GM12878 (cell line): ENCODE data around the gene SYCE1L. TPM values are rescaled to one million over a fixed set of nuclear protein-coding genes. Genes with fewer than 3 reads are reported as not detected.

Source experiments
- ATAC-seq: fragments of 200-7000 bp; cut with Tn5 transposase; 3 replicates; pipeline ENCODE4 v1.9.1; 2020; ENCODE audit warnings: mild to moderate bottlenecking, moderate library complexity
- BruUV-seq: library from RNA; stranded (reverse); fragments of 400-500 nt; replicated peaks from 2 replicates; lab custom pipeline; 2021; lab: Mats Ljungman, UMichigan
- CTCF ChIA-PET: fragments of 300-600 bp; sonication (Branson Sonifier 250); formaldehyde crosslinking; extraction: SDS; loops from one replicate; lab custom pipeline; 2021; ENCODE audit warnings: inconsistent platforms; lab: Yijun Ruan, JAX
- POLR2A ChIA-PET: fragments of 350-600 bp; formaldehyde crosslinking; extraction: SDS; loops from one replicate; lab custom pipeline; 2021; ENCODE audit warnings: inconsistent platforms; lab: Charles Lee
- RAD21 ChIA-PET: fragments of 300-600 bp; sonication (Branson Sonifier 250); formaldehyde crosslinking; loops from one replicate; lab custom pipeline; 2023; ENCODE audit warnings: antibody characterized with exemption; ENCODE audit not compliant: unreplicated experiment; lab: Charles Lee
- SMC1A ChIA-PET: fragments of 300-600 bp; sonication (Branson Sonifier 250); formaldehyde crosslinking; loops from one replicate; lab custom pipeline; 2023; ENCODE audit not compliant: unreplicated experiment, uncharacterized antibody; lab: Charles Lee
- DNase-seq: peaks from one replicate; pipeline ENCODE4 v3.0.0-alpha.2; 2011; ENCODE audit warnings: low read depth, low spot score
- FAIRE-seq: peaks from 3 replicates; lab custom pipeline; 2011; peaks lifted over from hg19 to GRCh38; lab: Jason Lieb, UNC
- H2AFZ ChIP-seq: 2 replicates; pipeline ENCODE4 v1.6.0; 2011; ENCODE audit warnings: low read depth, low read length, control low read depth; ENCODE audit not compliant: control insufficient read depth
- H3K27ac ChIP-seq: 2 replicates; pipeline ENCODE4 v1.5.1; 2011; ENCODE audit warnings: control low read depth; ENCODE audit not compliant: control insufficient read depth, insufficient read depth
- H3K27me3 ChIP-seq, 2 experiments: replicated peaks in 1 of 2; 2 replicates each; pipeline versions ENCODE4 v1.6.0 to v1.6.1; 2011; ENCODE audit warnings: low read length in 1 of 2; ENCODE audit not compliant: control insufficient read depth in 2 of 2, insufficient read depth in 2 of 2
- H3K36me3 ChIP-seq, 2 experiments: 2 replicates each; pipeline ENCODE4 v1.5.1; 2011; ENCODE audit warnings: low read length in 1 of 2; ENCODE audit not compliant: control insufficient read depth in 2 of 2, insufficient read depth in 2 of 2
- H3K4me1 ChIP-seq: 2 replicates; pipeline ENCODE4 v1.6.1; 2011; ENCODE audit warnings: mild to moderate bottlenecking, low read length, moderate library complexity, mixed read lengths; ENCODE audit not compliant: control insufficient read depth, insufficient read depth
- H3K4me2 ChIP-seq: 2 replicates; pipeline ENCODE4 v1.6.0; 2011; ENCODE audit warnings: control low read depth; ENCODE audit not compliant: control insufficient read depth, insufficient read depth
- H3K4me3 ChIP-seq: fragments of 200-600 bp; sonication (generic); 2 replicates; pipeline ENCODE4 v1.5.1; 2016
- H3K79me2 ChIP-seq: 2 replicates; pipeline ENCODE4 v1.6.0; 2011; ENCODE audit warnings: low read length; ENCODE audit not compliant: control insufficient read depth, insufficient read depth
- H3K9ac ChIP-seq: 2 replicates; pipeline ENCODE4 v1.8.0; 2011; ENCODE audit warnings: low read length, control low read depth, mixed read lengths; ENCODE audit not compliant: control insufficient read depth, insufficient read depth
- H3K9me3 ChIP-seq: replicated peaks from 3 replicates; pipeline ENCODE4 v1.5.1; 2011; ENCODE audit warnings: mild to moderate bottlenecking, low read length; ENCODE audit not compliant: control insufficient read depth, insufficient read depth
- H4K20me1 ChIP-seq: 2 replicates; pipeline ENCODE4 v1.6.0; 2011; ENCODE audit not compliant: control insufficient read depth, insufficient read depth
- CHD1 ChIP-seq: IDR thresholded peaks from 2 replicates; pipeline ENCODE4 v1.6.1; 2012; ENCODE audit warnings: low read depth, low read length, improper control_type of control experiment
- CREM ChIP-seq: IDR thresholded peaks from 2 replicates; pipeline ENCODE4 v1.6.1; 2014; ENCODE audit warnings: antibody characterized with exemption, low read depth
- MTA2 ChIP-seq: fragments of 450-650 bp; IDR thresholded peaks from 2 replicates; pipeline ENCODE4 v1.6.1; 2016; ENCODE audit warnings: low read depth, mild to moderate bottlenecking, moderate library complexity
- NFIC ChIP-seq: IDR thresholded peaks from 2 replicates; pipeline ENCODE4 v1.6.1; 2012; ENCODE audit warnings: low read depth, mild to moderate bottlenecking, inconsistent platforms, low read length, moderate library complexity
- NKRF ChIP-seq: fragments of 450-650 bp; conservative IDR thresholded peaks from 2 replicates; pipeline ENCODE4 v1.6.1; 2017; ENCODE audit warnings: mild to moderate bottlenecking, moderate library complexity
- NR2F1 ChIP-seq: fragments of 450-650 bp; conservative IDR thresholded peaks from 2 replicates; pipeline ENCODE4 v1.6.1; 2017; ENCODE audit warnings: mild to moderate bottlenecking
- PAX8 ChIP-seq: fragments of 450-650 bp; IDR thresholded peaks from 2 replicates; pipeline ENCODE4 v1.6.1; 2017; ENCODE audit warnings: mild to moderate bottlenecking, moderate library complexity
- POLR2A ChIP-seq: IDR thresholded peaks from 2 replicates; pipeline ENCODE4 v1.6.1; 2011; ENCODE audit warnings: low read depth, mild to moderate bottlenecking, low read length
- RAD51 ChIP-seq: fragments of 450-650 bp; IDR thresholded peaks from 2 replicates; pipeline ENCODE4 v1.6.1; 2016; ENCODE audit warnings: moderate library complexity, mild to moderate bottlenecking, inconsistent platforms
- REST ChIP-seq: IDR thresholded peaks from 2 replicates; pipeline ENCODE4 v1.6.1; 2012; ENCODE audit warnings: mild to moderate bottlenecking, low read depth, low read length
- SIN3A ChIP-seq: IDR thresholded peaks from 2 replicates; pipeline ENCODE4 v1.6.1; 2012; ENCODE audit warnings: low read depth, low read length, improper control_type of control experiment
- STAT3 ChIP-seq: IDR thresholded peaks from 2 replicates; pipeline ENCODE4 v1.6.1; 2011; ENCODE audit warnings: low read depth, low read length, improper control_type of control experiment
- TCF12 ChIP-seq: IDR thresholded peaks from 2 replicates; pipeline ENCODE4 v1.6.1; 2011; ENCODE audit warnings: low read depth, mild to moderate bottlenecking, low read length
- ZNF274 ChIP-seq: IDR thresholded peaks from one replicate; pipeline ENCODE4 v1.8.0; 2011; ENCODE audit not compliant: insufficient read length, insufficient read depth
- WGBS: methylation state at CpG from one replicate; pipeline ENCODE4 v1.1.6; 2016; ENCODE audit warnings: low lambda C conversion rate; ENCODE audit not compliant: insufficient replicate concordance, insufficient coverage; ENCODE audit errors: missing lambda C conversion rate; 5-methylcytosine and 5-hydroxymethylcytosine counted together
- in situ Hi-C: fragments of 300-500 bp; cut with MboI; formaldehyde crosslinking; loops from 9 replicates; pipeline ENCODE4 v1.14.3; 2018; ENCODE audit warnings: mixed read lengths
- intact Hi-C: fragments of 100-400 bp; cut with micrococcal nuclease; formaldehyde crosslinking; loops from one replicate; pipeline ENCODE4 v1.14.2; 2022; ENCODE audit not compliant: unreplicated experiment
- polyA plus RNA-seq, 11 experiments: library from polyadenylated mRNA; depleted of rRNA in 4 of 11; unstranded in 6 of 11; stranded (reverse) in 5 of 11; fragments of >200 nt; fragmentation: Nextera tagmentation in 4 of 11; fragmentation: Illumina TruSeq in 1 of 11; extraction: Ambion mirVana in 4 of 11; extraction: Trizol in 1 of 11; gene quantifications; 1 replicate in 1 of 11; 2 replicates in 10 of 11; pipeline versions ENCODE4 v1.2.1 to v1.2.3, GENCODE V29; 2011 to 2016; ENCODE audit warnings: inconsistent platforms in 2 of 11, missing spikeins in 2 of 11, low read depth in 1 of 11
- total RNA-seq, 4 experiments: library from RNA; depleted of rRNA in 3 of 4; stranded (reverse); fragments of >200 nt in 3 of 4; fragmentation: Illumina TruSeq in 1 of 4; extraction: Trizol in 1 of 4; gene quantifications; 2 replicates each; pipeline versions ENCODE4 v1.2.1 to v1.2.3, GENCODE V29; 2013 to 2021
- TF ChIP-seq, protein P1 (sequence below): fragments of 450-650 bp; IDR thresholded peaks from 2 replicates; pipeline ENCODE4 v1.6.1; 2016; ENCODE audit warnings: mild to moderate bottlenecking
- TF ChIP-seq, protein P2 (sequence below): fragments of 450-650 bp; IDR thresholded peaks from 2 replicates; pipeline ENCODE4 v1.6.1; 2017; ENCODE audit warnings: low read depth, mild to moderate bottlenecking, moderate library complexity

The SYCE1L gene
- total and polyA plus RNA-seq, 10 of the 15 experiments (the other 5 are each of a cell fraction or from before 2014, with no cell fraction given): 0.35 to 4.6 (median 0.91) TPM; not detected in 5

- peak overlapping the region; percentile 86 for H3K4me2 ChIP-seq
- H3K79me2 ChIP-seq: peaks cover 29% of the 10 kb centered on the region
- H3K36me3 ChIP-seq: peaks cover 9 to 15% of the 10 kb centered on the region in 2 experiments
- H3K9me3 ChIP-seq: no peaks in the 10 kb centered on the region
- H3K27ac ChIP-seq: peak overlapping the region; percentile 87
- peak overlapping the region; percentile 99 for H3K9ac ChIP-seq
- ATAC-seq (peak; percentile 34), FAIRE-seq (peak; percentile 82), DNase-seq (no peak)
- 7% methylated on average over 24 of the region's 24 CpGs for WGBS
- ChIA-PET POLR2A (interaction anchor here (1.0 to 1.6 kb wide), 3 partner anchors 9 to 21 kb away, joined by 3 to 4 read pairs (median 3); no protein-coding TSS in a partner anchor), CTCF (no interaction called here), RAD21 (interaction anchor here (0.7 kb wide), 1 partner anchor 14 kb away, joined by 3 read pairs; no protein-coding TSS in a partner anchor), SMC1A (no interaction called here)
- no peaks in the 10 kb centered on the region for H3K27me3 ChIP-seq
- H4K20me1 ChIP-seq: no peaks in the 10 kb centered on the region
- intact Hi-C loops (loop anchor here (10.0 kb wide), 1 partner anchor 1537 kb away; no protein-coding TSS in a partner anchor), in situ Hi-C loops (loop anchor here (5.0 to 25.0 kb wide), 2 partner anchors 1544 to 1729 kb away; partner anchors contain the start of genes KARS1, TERF2IP and TMEM170A)
- TSS peak; percentile 89 for BruUV-seq
- no peaks in the 10 kb centered on the region; the same call in 1 of the 2 replicates for H3K4me1 ChIP-seq
- peak overlapping the region; percentile 92 for H2AFZ ChIP-seq
- H3K4me3 ChIP-seq: peak overlapping the region; percentile 99
- no peak for TF ChIP-seq CHD1
- peak; percentile 42; the same call in 1 of the 2 replicates for TF ChIP-seq NFIC
- no peak for TF ChIP-seq PAX8
- TF ChIP-seq, protein P1, sequence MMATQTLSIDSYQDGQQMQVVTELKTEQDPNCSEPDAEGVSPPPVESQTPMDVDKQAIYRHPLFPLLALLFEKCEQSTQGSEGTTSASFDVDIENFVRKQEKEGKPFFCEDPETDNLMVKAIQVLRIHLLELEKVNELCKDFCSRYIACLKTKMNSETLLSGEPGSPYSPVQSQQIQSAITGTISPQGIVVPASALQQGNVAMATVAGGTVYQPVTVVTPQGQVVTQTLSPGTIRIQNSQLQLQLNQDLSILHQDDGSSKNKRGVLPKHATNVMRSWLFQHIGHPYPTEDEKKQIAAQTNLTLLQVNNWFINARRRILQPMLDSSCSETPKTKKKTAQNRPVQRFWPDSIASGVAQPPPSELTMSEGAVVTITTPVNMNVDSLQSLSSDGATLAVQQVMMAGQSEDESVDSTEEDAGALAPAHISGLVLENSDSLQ: no peak
- TF ChIP-seq ZNF274: no peak
- TF ChIP-seq STAT3: no peak
- TF ChIP-seq POLR2A: no peak
- TF ChIP-seq REST: 0 out of 2 replicates have a peak, but pooled peaks have one; percentile 4
- peak; percentile 63; the same call in 1 of the 2 replicates for TF ChIP-seq NKRF
- TF ChIP-seq CREM: peak; percentile 8; the same call in 1 of the 2 replicates
- no peak for TF ChIP-seq MTA2
- TF ChIP-seq RAD51: 0 out of 2 replicates have a peak, but pooled peaks have one; percentile 15
- TF ChIP-seq TCF12: no peak
- TF ChIP-seq NR2F1: peak; percentile 59; the same call in 1 of the 2 replicates
- TF ChIP-seq SIN3A: peak; percentile 26; the same call in 1 of the 2 replicates
- TF ChIP-seq, protein P2, sequence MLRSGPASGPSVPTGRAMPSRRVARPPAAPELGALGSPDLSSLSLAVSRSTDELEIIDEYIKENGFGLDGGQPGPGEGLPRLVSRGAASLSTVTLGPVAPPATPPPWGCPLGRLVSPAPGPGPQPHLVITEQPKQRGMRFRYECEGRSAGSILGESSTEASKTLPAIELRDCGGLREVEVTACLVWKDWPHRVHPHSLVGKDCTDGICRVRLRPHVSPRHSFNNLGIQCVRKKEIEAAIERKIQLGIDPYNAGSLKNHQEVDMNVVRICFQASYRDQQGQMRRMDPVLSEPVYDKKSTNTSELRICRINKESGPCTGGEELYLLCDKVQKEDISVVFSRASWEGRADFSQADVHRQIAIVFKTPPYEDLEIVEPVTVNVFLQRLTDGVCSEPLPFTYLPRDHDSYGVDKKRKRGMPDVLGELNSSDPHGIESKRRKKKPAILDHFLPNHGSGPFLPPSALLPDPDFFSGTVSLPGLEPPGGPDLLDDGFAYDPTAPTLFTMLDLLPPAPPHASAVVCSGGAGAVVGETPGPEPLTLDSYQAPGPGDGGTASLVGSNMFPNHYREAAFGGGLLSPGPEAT: 0 out of 2 replicates have a peak, but pooled peaks have one; percentile 12
These were observed 7.8 kb upstream of the SYCE1L start for GRCh38 chr16:77191259-77191969.
